MM.1S (cell line): ENCODE data around the gene ATG10.

ENCODE experiments used
- CTCF ChIP-seq: fragments of 300-600 bp; sonication (generic); IDR thresholded peaks from 2 replicates; pipeline ENCODE4 v1.5.1; 2016; ENCODE audit warnings: antibody characterized with exemption, low read length, mixed read lengths
- EZH2 ChIP-seq: fragments of 300-600 bp; sonication (generic); optimal IDR thresholded peaks from 2 replicates; pipeline ENCODE3; 2017; ENCODE audit warnings: low read depth, mild to moderate bottlenecking, antibody characterized with exemption, low read length, mixed read lengths
- EZH2phosphoT487 ChIP-seq: fragments of 300-600 bp; sonication (generic); IDR thresholded peaks from 2 replicates; pipeline ENCODE4 v1.6.1; 2018; ENCODE audit warnings: antibody characterized with exemption, low read length

DNA sequence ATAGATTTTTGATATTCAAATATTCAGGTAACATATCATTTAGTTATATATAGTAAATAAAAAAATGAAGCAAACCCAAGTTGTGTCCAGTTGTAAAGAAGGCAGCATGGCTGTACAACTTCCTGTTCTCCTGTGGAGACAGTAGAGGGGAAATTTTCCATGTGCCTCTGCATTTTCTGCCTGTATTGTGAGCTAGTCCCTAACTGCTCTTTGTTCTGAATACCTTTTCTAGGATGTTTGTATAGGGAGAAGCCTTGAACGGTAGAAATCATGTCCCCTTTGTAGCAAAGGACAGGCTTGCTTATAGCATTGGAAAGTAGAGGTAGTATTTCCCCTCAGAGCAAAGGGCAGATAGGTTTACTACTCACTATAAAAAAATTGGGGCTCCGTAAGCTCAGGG, 319.6 kb downstream of the ATG10 start:
- TF ChIP-seq EZH2 (no peak), CTCF (no peak), EZH2phosphoT487 (no peak)
